ENCODE measurements around the gene DIP2A.

The DIP2A gene

GRCh38 chr21:46425571-46425970, 33.1 kb upstream of the DIP2A start:
- no peak for TF ChIP-seq CTCF (conservative IDR thresholded peaks at IDR 0.05; ENCODE audit: low read depth, low read length)
- DNase-seq (ENCODE audit: low read depth): no peak
- H3K4me3 ChIP-seq (ENCODE audit: low read length): no peak overlapping the region

GRCh38 chr21:46426313-46427046, 32.2 kb upstream of the DIP2A start:
- no peak overlapping the region for H3K4me3 ChIP-seq (ENCODE audit: low read length)
- no peak for TF ChIP-seq CTCF (conservative IDR thresholded peaks at IDR 0.05; ENCODE audit: low read depth, low read length)
- no peak for DNase-seq (ENCODE audit: low read depth)

GRCh38 chr21:46427516-46427915, 31.2 kb upstream of the DIP2A start:
- no peak overlapping the region for H3K4me3 ChIP-seq (ENCODE audit: low read length)
- no peak for TF ChIP-seq CTCF (conservative IDR thresholded peaks at IDR 0.05; ENCODE audit: low read depth, low read length)
- DNase-seq (ENCODE audit: low read depth): no peak

GRCh38 chr21:46428286-46428685, 30.4 kb upstream of the DIP2A start:
- no peak overlapping the region for H3K4me3 ChIP-seq (ENCODE audit: low read length)
- DNase-seq (ENCODE audit: low read depth): no peak
- TF ChIP-seq CTCF (conservative IDR thresholded peaks at IDR 0.05; ENCODE audit: low read depth, low read length): no peak

GRCh38 chr21:46428987-46429710, 29.5 kb upstream of the DIP2A start:
- no peak for TF ChIP-seq CTCF (conservative IDR thresholded peaks at IDR 0.05; ENCODE audit: low read depth, low read length)
- H3K4me3 ChIP-seq (ENCODE audit: low read length): no peak overlapping the region
- no peak for DNase-seq (ENCODE audit: low read depth)

GRCh38 chr21:46429754-46430681, 28.7 kb upstream of the DIP2A start:
- TF ChIP-seq CTCF (conservative IDR thresholded peaks at IDR 0.05; ENCODE audit: low read depth, low read length): no peak
- H3K4me3 ChIP-seq (ENCODE audit: low read length): no peak overlapping the region
- DNase-seq (ENCODE audit: low read depth): no peak

All from retinal pigment epithelial cell (primary cell).